CD4-positive, alpha-beta T cell (primary cell): ENCODE data around the gene HPCAL1. TPM values are rescaled to one million over a fixed set of nuclear protein-coding genes. Genes with fewer than 3 reads are reported as not detected.
A peak's percentile ranks its signal among the peaks of the same experiment; 100 is the strongest.

ENCODE experiments used
- ATAC-seq: fragments of 200-7000 bp; cut with Tn5 transposase; one replicate; pipeline ENCODE4 v1.10.0; 2022; ENCODE audit warnings: mild to moderate bottlenecking; ENCODE audit not compliant: poor library complexity
- CTCF ChIA-PET: fragments of 350-600 bp; sonication (Branson Sonifier 250); formaldehyde crosslinking; loops from one replicate; lab custom pipeline; 2021; ENCODE audit warnings: antibody characterized with exemption, inconsistent platforms; lab: Charles Lee
- POLR2A ChIA-PET: fragments of 350-600 bp; sonication (Branson Sonifier 250); formaldehyde crosslinking; loops from one replicate; lab custom pipeline; 2021; ENCODE audit warnings: antibody characterized with exemption, inconsistent platforms; lab: Charles Lee
- DNase-seq, 14 experiments: peaks; one replicate each; pipeline ENCODE4 v3.0.0-alpha.2; 2013 to 2020; ENCODE audit warnings: mixed read lengths in 2 of 14
- H3K27ac ChIP-seq, 2 donors: one replicate each; pipeline versions ENCODE4 v1.5.1 to v1.7.0; 2013; ENCODE audit warnings: low read length in 2 of 2, low read depth in 1 of 2, mild to moderate bottlenecking in 1 of 2
- H3K27me3 ChIP-seq, 2 experiments: 1 replicate in 1 of 2; 2 replicates in 1 of 2; pipeline versions ENCODE4 v1.6.1 to v1.7.0; 2013; ENCODE audit warnings: low read length in 2 of 2, control low read depth in 1 of 2, mild to moderate bottlenecking in 1 of 2, moderate library complexity in 1 of 2; ENCODE audit not compliant: insufficient read depth in 2 of 2, control insufficient read depth in 1 of 2
- H3K36me3 ChIP-seq: one replicate; pipeline ENCODE4 v1.6.1; 2013; ENCODE audit warnings: low read length, control low read depth; ENCODE audit not compliant: insufficient read depth
- H3K4me1 ChIP-seq: one replicate; pipeline ENCODE4 v1.6.1; 2013; ENCODE audit warnings: low read length, control low read depth; ENCODE audit not compliant: insufficient read depth
- H3K4me3 ChIP-seq: one replicate; pipeline ENCODE4 v1.5.1; 2013; ENCODE audit warnings: mild to moderate bottlenecking, low read length, moderate library complexity
- H3K9me3 ChIP-seq, 2 experiments: 1 replicate in 1 of 2; 2 replicates in 1 of 2; pipeline versions ENCODE4 v1.6.1 to v1.7.0; 2013; ENCODE audit warnings: low read length in 2 of 2, mild to moderate bottlenecking in 2 of 2, control low read depth in 1 of 2, moderate library complexity in 1 of 2; ENCODE audit not compliant: control insufficient read depth in 1 of 2, insufficient read depth in 1 of 2
- H3K27ac Mint-ChIP-seq: one replicate; pipeline ENCODE4 v1.8.0; 2020; ENCODE audit warnings: mixed read lengths
- H3K27me3 Mint-ChIP-seq: one replicate; pipeline ENCODE4 v1.8.0; 2021; ENCODE audit warnings: mixed read lengths
- H3K36me3 Mint-ChIP-seq: one replicate; pipeline ENCODE4 v1.8.0; 2021; ENCODE audit warnings: low read depth, mixed read lengths
- H3K4me1 Mint-ChIP-seq: one replicate; pipeline ENCODE4 v1.8.0; 2021; ENCODE audit warnings: low read depth, mixed read lengths
- H3K4me3 Mint-ChIP-seq: one replicate; pipeline ENCODE4 v1.8.0; 2020; ENCODE audit warnings: mild to moderate bottlenecking, mixed read lengths
- H3K9me3 Mint-ChIP-seq: one replicate; pipeline ENCODE4 v1.8.0; 2020; ENCODE audit warnings: mixed read lengths
- intact Hi-C, 2 experiments: fragments of 100-400 bp; cut with DNase I in 1 of 2; cut with micrococcal nuclease in 1 of 2; formaldehyde crosslinking; loops; one replicate each; pipeline versions ENCODE4 v1.15.1 to v1.9.0; 2023 to 2025; cut with DNase I, micrococcal nuclease
- total RNA-seq, 174 experiments: library from RNA in 2 of 174; stranded (reverse) in 2 of 174; gene quantifications; one replicate each; pipeline ENCODE4 v1.2.3 and lab custom pipeline; 2021 to 2026
- TF ChIP-seq, protein P1 (sequence below): fragments of 200-600 bp; IDR thresholded peaks from one replicate; pipeline ENCODE4 v1.8.0; 2022; ENCODE audit warnings: antibody characterized with exemption, mild to moderate bottlenecking

The HPCAL1 gene
- total RNA-seq, 2 experiments from 2014 or later, result 24.9 to 27.9 TPM

DNA sequence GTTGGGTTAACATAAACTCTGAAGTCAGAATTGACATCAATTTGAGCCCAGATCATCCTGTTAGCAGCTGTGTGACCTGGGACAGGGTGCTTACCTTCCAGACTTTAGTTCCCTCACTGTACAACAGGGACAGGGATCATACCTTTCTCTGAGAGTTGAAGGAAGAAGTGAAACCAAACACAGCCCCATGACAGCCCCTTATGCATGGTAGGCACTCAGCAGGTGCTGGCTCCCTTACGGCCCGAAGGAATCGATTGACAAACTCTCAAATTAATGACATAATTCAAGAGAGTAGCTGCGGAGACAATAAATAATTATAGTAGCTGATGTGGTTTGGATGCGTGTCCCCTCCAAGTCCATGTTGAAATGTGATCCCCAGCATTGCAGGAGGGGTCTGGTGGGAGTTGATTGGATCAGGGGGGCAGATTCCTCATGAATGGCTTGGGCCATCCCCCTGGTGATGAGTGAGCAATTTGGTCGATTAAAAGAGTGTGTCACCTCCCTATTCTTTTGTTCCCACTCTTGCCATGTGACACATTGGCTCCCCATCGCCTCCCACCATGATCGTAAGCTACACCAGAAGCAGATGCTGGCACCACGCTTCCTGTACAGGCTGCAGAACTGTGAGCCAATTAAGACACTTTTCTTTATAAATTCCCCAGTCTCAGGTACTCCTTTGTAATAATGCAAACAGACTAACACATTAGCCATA, 73.0 kb downstream of the HPCAL1 start:
- intact Hi-C loops, result no loop called here
- H3K27me3 Mint-ChIP-seq, result no peaks in the 10 kb centered on the region
- peak overlapping the region; percentile 17 for H3K4me3 Mint-ChIP-seq
- Histone ChIP-seq H3K9me3 (no peaks in the 10 kb centered on the region), H3K4me3 (no peak overlapping the region), H3K27ac (peak overlapping the region in 1 of 2 donors; percentile 4), H3K27me3 (no peaks in the 10 kb centered on the region), H3K36me3 (peaks cover 5% of the 10 kb centered on the region), H3K4me1 (peaks cover 78% of the 10 kb centered on the region)
- ChIA-PET CTCF (no interaction called here), POLR2A (interaction anchor here (1.4 kb wide), 1 partner anchor 72 kb away, joined by 4 read pairs; no protein-coding TSS in a partner anchor)
- peak; percentile 41 for ATAC-seq
- peak overlapping the region; percentile 42 for H3K27ac Mint-ChIP-seq
- H3K9me3 Mint-ChIP-seq, result no peaks in the 10 kb centered on the region
- peak in 3 of 14 experiments; percentile 12 to 34 (median 34) for DNase-seq
- TF ChIP-seq, protein P1, sequence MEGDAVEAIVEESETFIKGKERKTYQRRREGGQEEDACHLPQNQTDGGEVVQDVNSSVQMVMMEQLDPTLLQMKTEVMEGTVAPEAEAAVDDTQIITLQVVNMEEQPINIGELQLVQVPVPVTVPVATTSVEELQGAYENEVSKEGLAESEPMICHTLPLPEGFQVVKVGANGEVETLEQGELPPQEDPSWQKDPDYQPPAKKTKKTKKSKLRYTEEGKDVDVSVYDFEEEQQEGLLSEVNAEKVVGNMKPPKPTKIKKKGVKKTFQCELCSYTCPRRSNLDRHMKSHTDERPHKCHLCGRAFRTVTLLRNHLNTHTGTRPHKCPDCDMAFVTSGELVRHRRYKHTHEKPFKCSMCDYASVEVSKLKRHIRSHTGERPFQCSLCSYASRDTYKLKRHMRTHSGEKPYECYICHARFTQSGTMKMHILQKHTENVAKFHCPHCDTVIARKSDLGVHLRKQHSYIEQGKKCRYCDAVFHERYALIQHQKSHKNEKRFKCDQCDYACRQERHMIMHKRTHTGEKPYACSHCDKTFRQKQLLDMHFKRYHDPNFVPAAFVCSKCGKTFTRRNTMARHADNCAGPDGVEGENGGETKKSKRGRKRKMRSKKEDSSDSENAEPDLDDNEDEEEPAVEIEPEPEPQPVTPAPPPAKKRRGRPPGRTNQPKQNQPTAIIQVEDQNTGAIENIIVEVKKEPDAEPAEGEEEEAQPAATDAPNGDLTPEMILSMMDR, result no peak
- H3K36me3 Mint-ChIP-seq, result peaks cover 6% of the 10 kb centered on the region
- H3K4me1 Mint-ChIP-seq, result peaks cover 86% of the 10 kb centered on the region

DNA sequence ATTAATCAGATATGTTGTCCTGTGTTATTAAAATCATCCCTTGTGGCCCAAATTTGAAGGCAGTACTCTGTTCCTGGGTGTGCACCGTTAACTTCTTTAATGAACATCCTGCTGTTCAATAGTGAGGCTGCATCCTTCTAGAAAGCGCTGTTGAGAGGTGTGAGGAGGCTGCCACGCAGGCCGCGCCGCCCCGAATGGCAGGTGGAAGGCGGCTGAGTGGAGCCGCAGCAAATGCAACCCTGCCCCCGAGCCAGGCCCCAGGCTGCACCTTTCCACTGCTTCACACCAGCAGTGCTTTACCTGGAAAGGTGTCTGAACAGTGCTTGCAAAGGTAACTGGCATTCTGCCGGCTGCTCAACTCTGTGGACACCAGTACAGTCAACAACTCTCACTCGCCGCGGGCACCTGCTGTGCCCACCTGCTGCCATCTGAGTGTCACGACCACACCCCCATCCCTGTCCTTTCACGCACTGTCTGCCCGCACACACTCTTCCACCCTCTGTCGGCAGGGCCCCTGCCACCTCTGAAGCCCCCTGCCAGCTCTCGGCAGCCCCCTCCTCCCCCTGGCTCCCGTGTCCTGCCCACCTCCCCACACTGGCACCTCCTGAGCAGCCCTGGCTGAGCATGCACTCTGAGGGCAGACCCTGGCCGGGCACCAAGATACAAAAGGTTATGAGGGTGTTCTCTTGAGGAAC, 74.5 kb downstream of the HPCAL1 start:
- Mint-ChIP-seq H3K4me3 (peak overlapping the region; percentile 1), H3K36me3 (peaks cover 6% of the 10 kb centered on the region), H3K27me3 (no peaks in the 10 kb centered on the region), H3K4me1 (peaks cover 93% of the 10 kb centered on the region), H3K9me3 (no peaks in the 10 kb centered on the region), H3K27ac (peak overlapping the region; percentile 96)
- peak; percentile 25 for ATAC-seq
- Histone ChIP-seq H3K9me3 (no peaks in the 10 kb centered on the region), H3K27me3 (no peaks in the 10 kb centered on the region), H3K4me3 (no peak overlapping the region), H3K36me3 (peaks cover 5% of the 10 kb centered on the region), H3K4me1 (peaks cover 86% of the 10 kb centered on the region), H3K27ac (no peak overlapping the region)
- TF ChIP-seq, protein P1, result no peak
- ChIA-PET CTCF (no interaction called here), POLR2A (interaction anchor here (7.0 kb wide), 1 partner anchor 47 kb away, joined by 68 read pairs; no protein-coding TSS in a partner anchor)
- intact Hi-C loops, result no loop called here
- no peak for DNase-seq

DNA sequence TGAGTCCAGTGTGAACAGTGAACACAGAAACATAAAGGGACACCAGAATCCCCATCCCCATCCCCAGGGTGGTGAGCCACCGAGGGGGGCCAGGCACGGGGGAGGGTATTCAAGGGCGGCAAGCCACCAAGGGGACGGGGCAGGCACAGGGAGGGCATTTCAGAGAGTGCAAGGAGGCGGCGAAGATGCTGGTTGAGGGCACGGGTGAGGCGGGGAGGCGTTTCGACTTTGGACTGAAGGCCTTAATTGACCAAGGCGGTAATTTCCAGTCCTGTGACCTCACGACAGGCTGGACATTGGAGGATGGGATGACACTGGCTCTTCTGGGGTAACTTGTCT, 75.0 kb downstream of the HPCAL1 start:
- DNase-seq (no peak), ATAC-seq (no peak)
- POLR2A ChIA-PET, result interaction anchor here (1.4 to 7.0 kb wide), 2 partner anchors 44 to 47 kb away, joined by 3 to 68 read pairs; no protein-coding TSS in a partner anchor
- Mint-ChIP-seq H3K4me1 (peaks cover 93% of the 10 kb centered on the region), H3K4me3 (peak overlapping the region; percentile 39), H3K27ac (peak overlapping the region; percentile 96), H3K36me3 (peaks cover 6% of the 10 kb centered on the region), H3K27me3 (no peaks in the 10 kb centered on the region), H3K9me3 (no peaks in the 10 kb centered on the region)
- Histone ChIP-seq H3K4me1 (peaks cover 86% of the 10 kb centered on the region), H3K36me3 (peaks cover under 1% of the 10 kb centered on the region), H3K27ac (no peak overlapping the region), H3K27me3 (no peaks in the 10 kb centered on the region), H3K9me3 (no peaks in the 10 kb centered on the region), H3K4me3 (no peak overlapping the region)
- intact Hi-C loops, result no loop called here
- CTCF ChIA-PET, result no interaction called here
- TF ChIP-seq, protein P1, result no peak
